Transverse colon (tissue), 3 donors: ENCODE measurements around the gene CARD19.

Source experiments
- POLR2A ChIP-seq: fragments of 450-650 bp; IDR thresholded peaks from one replicate; pipeline ENCODE4 v1.6.1; 2016; ENCODE audit warnings: antibody characterized with exemption, mild to moderate bottlenecking, moderate library complexity
- TF ChIP-seq, protein P1 (sequence below), 5 experiments: fragments of 200-600 bp in 3 of 5; fragments of 450-650 bp in 2 of 5; sonication (generic) in 3 of 5; IDR thresholded peaks; 1 replicate in 2 of 5; 2 replicates in 3 of 5; pipeline ENCODE4 v1.5.1; 2016 to 2017; ENCODE audit warnings: antibody characterized with exemption in 5 of 5, inconsistent platforms in 3 of 5, mild to moderate bottlenecking in 2 of 5, moderate library complexity in 1 of 5

DNA sequence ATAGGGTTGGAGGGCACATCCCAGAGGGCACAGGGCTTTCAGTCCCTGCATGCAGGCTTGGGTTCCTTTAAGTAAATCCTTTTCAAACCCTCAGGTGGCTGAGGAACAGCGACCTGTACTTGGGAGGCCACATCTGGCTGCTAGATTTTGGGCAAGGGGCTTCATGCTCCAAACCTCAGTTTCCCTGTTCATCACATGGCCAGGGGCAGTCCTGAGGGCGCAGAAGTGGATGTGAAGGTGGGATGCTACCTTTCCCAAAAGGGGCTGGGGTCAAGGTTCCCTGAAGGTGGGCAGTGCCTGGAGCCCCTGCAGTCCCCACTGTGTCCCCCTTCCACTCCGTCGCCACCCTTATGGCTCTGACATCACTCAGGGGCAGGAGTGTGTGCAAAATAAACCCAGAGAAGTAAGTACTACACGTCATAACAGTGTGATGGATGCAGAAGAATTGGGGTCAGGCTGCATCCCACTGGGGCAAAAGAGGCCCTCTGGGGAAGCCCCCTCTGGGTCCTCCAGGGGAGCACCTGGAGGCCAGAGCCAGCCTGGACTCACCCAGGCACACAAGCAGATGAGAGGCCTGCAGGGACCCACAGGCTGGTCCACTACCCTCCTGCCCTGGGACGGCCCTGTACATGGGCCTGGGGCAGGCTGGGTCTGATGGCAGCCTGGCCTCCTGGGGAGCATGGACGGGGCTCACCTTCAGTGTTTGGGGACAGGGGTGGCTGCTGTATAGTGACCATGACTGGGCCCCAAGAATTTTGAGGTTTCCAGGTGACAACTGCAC, 1.9 kb upstream of the CARD19 start:
- TF ChIP-seq, protein P1, sequence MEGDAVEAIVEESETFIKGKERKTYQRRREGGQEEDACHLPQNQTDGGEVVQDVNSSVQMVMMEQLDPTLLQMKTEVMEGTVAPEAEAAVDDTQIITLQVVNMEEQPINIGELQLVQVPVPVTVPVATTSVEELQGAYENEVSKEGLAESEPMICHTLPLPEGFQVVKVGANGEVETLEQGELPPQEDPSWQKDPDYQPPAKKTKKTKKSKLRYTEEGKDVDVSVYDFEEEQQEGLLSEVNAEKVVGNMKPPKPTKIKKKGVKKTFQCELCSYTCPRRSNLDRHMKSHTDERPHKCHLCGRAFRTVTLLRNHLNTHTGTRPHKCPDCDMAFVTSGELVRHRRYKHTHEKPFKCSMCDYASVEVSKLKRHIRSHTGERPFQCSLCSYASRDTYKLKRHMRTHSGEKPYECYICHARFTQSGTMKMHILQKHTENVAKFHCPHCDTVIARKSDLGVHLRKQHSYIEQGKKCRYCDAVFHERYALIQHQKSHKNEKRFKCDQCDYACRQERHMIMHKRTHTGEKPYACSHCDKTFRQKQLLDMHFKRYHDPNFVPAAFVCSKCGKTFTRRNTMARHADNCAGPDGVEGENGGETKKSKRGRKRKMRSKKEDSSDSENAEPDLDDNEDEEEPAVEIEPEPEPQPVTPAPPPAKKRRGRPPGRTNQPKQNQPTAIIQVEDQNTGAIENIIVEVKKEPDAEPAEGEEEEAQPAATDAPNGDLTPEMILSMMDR (IDR thresholded peaks at IDR 0.05): no peak
- no peak for TF ChIP-seq POLR2A
